GM12878 (cell line): ENCODE data around the gene UAP1L1. TPM values are rescaled to one million over a fixed set of nuclear protein-coding genes. Genes with fewer than 3 reads are reported as not detected.

Source experiments
- ATF2 ChIP-seq: IDR thresholded peaks from 2 replicates; pipeline ENCODE4 v1.6.1; 2012; ENCODE audit warnings: low read length, inconsistent platforms
- CREB1 ChIP-seq: IDR thresholded peaks from 2 replicates; pipeline ENCODE4 v1.6.1; 2012; ENCODE audit warnings: low read depth, mild to moderate bottlenecking, inconsistent platforms
- GABPA ChIP-seq: IDR thresholded peaks from 2 replicates; pipeline ENCODE4 v1.6.1; 2014; ENCODE audit warnings: antibody characterized with exemption, low read depth, mild to moderate bottlenecking, inconsistent platforms
- LARP7 ChIP-seq: fragments of 450-650 bp; IDR thresholded peaks from 2 replicates; pipeline ENCODE4 v1.6.1; 2017; ENCODE audit warnings: mild to moderate bottlenecking
- NFYB ChIP-seq: IDR thresholded peaks from 2 replicates; pipeline ENCODE4 v1.6.1; 2011; ENCODE audit warnings: low read depth, mild to moderate bottlenecking, low read length, improper control_type of control experiment, moderate library complexity; ENCODE audit not compliant: insufficient read depth
- NR2C2 ChIP-seq: IDR thresholded peaks from 2 replicates; pipeline ENCODE4 v1.6.1; 2011; ENCODE audit warnings: borderline replicate concordance, low read depth; ENCODE audit not compliant: control insufficient read depth, insufficient read length
- PAX5 ChIP-seq: IDR thresholded peaks from 2 replicates; pipeline ENCODE4 v1.6.1; 2011; ENCODE audit warnings: low read depth, low read length, borderline replicate concordance
- SREBF1 ChIP-seq: IDR thresholded peaks from 2 replicates; pipeline ENCODE4 v1.6.1; 2012; ENCODE audit warnings: mild to moderate bottlenecking, low read length
- TCF7 ChIP-seq: IDR thresholded peaks from 2 replicates; pipeline ENCODE4 v1.6.1; 2014; ENCODE audit warnings: antibody characterized with exemption, borderline replicate concordance
- ZBED1 ChIP-seq: IDR thresholded peaks from 2 replicates; pipeline ENCODE4 v1.6.1; 2016; ENCODE audit warnings: borderline replicate concordance
- ZNF274 ChIP-seq: IDR thresholded peaks from one replicate; pipeline ENCODE4 v1.8.0; 2011; ENCODE audit not compliant: insufficient read length, insufficient read depth
- polyA plus RNA-seq, 11 experiments: library from polyadenylated mRNA; depleted of rRNA in 4 of 11; unstranded in 6 of 11; stranded (reverse) in 5 of 11; fragments of >200 nt; fragmentation: Nextera tagmentation in 4 of 11; fragmentation: Illumina TruSeq in 1 of 11; extraction: Ambion mirVana in 4 of 11; extraction: Trizol in 1 of 11; gene quantifications; 1 replicate in 1 of 11; 2 replicates in 10 of 11; pipeline versions ENCODE4 v1.2.1 to v1.2.3, GENCODE V29; 2011 to 2016; ENCODE audit warnings: inconsistent platforms in 2 of 11, missing spikeins in 2 of 11, low read depth in 1 of 11
- total RNA-seq, 4 experiments: library from RNA; depleted of rRNA in 3 of 4; stranded (reverse); fragments of >200 nt in 3 of 4; fragmentation: Illumina TruSeq in 1 of 4; extraction: Trizol in 1 of 4; gene quantifications; 2 replicates each; pipeline versions ENCODE4 v1.2.1 to v1.2.3, GENCODE V29; 2013 to 2021
- TF ChIP-seq, protein P1 (sequence below): fragments of 450-650 bp; IDR thresholded peaks from 2 replicates; pipeline ENCODE4 v1.6.1; 2017; ENCODE audit warnings: mild to moderate bottlenecking
- TF ChIP-seq, protein P2 (sequence below): IDR thresholded peaks from 2 replicates; pipeline ENCODE4 v1.6.1; 2012; ENCODE audit warnings: mild to moderate bottlenecking, low read depth, low read length
- TF ChIP-seq, protein P3 (sequence below): IDR thresholded peaks from 2 replicates; pipeline ENCODE4 v1.6.1; 2012; ENCODE audit warnings: improper control_type of control experiment, low read depth, low read length; ENCODE audit not compliant: insufficient replicate concordance
- TF ChIP-seq, protein P4 (sequence below): fragments of 450-650 bp; IDR thresholded peaks from 2 replicates; pipeline ENCODE4 v1.6.1; 2016; ENCODE audit warnings: mild to moderate bottlenecking

The UAP1L1 gene
- total and polyA plus RNA-seq, 10 of the 15 experiments (the other 5 are each of a cell fraction or from before 2014, with no cell fraction given) = 0.29 to 15.7 (median 5.8) TPM

- no peak for TF ChIP-seq NR2C2
- no peak; the same call in 1 of the 2 replicates for TF ChIP-seq LARP7
- TF ChIP-seq, protein P1, sequence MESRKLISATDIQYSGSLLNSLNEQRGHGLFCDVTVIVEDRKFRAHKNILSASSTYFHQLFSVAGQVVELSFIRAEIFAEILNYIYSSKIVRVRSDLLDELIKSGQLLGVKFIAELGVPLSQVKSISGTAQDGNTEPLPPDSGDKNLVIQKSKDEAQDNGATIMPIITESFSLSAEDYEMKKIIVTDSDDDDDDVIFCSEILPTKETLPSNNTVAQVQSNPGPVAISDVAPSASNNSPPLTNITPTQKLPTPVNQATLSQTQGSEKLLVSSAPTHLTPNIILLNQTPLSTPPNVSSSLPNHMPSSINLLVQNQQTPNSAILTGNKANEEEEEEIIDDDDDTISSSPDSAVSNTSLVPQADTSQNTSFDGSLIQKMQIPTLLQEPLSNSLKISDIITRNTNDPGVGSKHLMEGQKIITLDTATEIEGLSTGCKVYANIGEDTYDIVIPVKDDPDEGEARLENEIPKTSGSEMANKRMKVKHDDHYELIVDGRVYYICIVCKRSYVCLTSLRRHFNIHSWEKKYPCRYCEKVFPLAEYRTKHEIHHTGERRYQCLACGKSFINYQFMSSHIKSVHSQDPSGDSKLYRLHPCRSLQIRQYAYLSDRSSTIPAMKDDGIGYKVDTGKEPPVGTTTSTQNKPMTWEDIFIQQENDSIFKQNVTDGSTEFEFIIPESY = no peak
- TF ChIP-seq ZBED1 = 0 out of 2 replicates have a peak, but pooled peaks have one; percentile 21
- no peak for TF ChIP-seq GABPA
- TF ChIP-seq SREBF1 = no peak
- TF ChIP-seq NFYB = no peak
- TF ChIP-seq ZNF274 = no peak
- no peak for TF ChIP-seq ATF2
- peak; percentile 85 for TF ChIP-seq PAX5
- 0 out of 2 replicates have a peak, but pooled peaks have one; percentile 13 for TF ChIP-seq CREB1
- TF ChIP-seq, protein P2, sequence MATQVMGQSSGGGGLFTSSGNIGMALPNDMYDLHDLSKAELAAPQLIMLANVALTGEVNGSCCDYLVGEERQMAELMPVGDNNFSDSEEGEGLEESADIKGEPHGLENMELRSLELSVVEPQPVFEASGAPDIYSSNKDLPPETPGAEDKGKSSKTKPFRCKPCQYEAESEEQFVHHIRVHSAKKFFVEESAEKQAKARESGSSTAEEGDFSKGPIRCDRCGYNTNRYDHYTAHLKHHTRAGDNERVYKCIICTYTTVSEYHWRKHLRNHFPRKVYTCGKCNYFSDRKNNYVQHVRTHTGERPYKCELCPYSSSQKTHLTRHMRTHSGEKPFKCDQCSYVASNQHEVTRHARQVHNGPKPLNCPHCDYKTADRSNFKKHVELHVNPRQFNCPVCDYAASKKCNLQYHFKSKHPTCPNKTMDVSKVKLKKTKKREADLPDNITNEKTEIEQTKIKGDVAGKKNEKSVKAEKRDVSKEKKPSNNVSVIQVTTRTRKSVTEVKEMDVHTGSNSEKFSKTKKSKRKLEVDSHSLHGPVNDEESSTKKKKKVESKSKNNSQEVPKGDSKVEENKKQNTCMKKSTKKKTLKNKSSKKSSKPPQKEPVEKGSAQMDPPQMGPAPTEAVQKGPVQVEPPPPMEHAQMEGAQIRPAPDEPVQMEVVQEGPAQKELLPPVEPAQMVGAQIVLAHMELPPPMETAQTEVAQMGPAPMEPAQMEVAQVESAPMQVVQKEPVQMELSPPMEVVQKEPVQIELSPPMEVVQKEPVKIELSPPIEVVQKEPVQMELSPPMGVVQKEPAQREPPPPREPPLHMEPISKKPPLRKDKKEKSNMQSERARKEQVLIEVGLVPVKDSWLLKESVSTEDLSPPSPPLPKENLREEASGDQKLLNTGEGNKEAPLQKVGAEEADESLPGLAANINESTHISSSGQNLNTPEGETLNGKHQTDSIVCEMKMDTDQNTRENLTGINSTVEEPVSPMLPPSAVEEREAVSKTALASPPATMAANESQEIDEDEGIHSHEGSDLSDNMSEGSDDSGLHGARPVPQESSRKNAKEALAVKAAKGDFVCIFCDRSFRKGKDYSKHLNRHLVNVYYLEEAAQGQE = no peak
- TF ChIP-seq, protein P3, sequence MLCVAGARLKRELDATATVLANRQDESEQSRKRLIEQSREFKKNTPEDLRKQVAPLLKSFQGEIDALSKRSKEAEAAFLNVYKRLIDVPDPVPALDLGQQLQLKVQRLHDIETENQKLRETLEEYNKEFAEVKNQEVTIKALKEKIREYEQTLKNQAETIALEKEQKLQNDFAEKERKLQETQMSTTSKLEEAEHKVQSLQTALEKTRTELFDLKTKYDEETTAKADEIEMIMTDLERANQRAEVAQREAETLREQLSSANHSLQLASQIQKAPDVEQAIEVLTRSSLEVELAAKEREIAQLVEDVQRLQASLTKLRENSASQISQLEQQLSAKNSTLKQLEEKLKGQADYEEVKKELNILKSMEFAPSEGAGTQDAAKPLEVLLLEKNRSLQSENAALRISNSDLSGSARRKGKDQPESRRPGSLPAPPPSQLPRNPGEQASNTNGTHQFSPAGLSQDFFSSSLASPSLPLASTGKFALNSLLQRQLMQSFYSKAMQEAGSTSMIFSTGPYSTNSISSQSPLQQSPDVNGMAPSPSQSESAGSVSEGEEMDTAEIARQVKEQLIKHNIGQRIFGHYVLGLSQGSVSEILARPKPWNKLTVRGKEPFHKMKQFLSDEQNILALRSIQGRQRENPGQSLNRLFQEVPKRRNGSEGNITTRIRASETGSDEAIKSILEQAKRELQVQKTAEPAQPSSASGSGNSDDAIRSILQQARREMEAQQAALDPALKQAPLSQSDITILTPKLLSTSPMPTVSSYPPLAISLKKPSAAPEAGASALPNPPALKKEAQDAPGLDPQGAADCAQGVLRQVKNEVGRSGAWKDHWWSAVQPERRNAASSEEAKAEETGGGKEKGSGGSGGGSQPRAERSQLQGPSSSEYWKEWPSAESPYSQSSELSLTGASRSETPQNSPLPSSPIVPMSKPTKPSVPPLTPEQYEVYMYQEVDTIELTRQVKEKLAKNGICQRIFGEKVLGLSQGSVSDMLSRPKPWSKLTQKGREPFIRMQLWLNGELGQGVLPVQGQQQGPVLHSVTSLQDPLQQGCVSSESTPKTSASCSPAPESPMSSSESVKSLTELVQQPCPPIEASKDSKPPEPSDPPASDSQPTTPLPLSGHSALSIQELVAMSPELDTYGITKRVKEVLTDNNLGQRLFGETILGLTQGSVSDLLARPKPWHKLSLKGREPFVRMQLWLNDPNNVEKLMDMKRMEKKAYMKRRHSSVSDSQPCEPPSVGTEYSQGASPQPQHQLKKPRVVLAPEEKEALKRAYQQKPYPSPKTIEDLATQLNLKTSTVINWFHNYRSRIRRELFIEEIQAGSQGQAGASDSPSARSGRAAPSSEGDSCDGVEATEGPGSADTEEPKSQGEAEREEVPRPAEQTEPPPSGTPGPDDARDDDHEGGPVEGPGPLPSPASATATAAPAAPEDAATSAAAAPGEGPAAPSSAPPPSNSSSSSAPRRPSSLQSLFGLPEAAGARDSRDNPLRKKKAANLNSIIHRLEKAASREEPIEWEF = no peak
- TF ChIP-seq TCF7 = no peak
- TF ChIP-seq, protein P4, sequence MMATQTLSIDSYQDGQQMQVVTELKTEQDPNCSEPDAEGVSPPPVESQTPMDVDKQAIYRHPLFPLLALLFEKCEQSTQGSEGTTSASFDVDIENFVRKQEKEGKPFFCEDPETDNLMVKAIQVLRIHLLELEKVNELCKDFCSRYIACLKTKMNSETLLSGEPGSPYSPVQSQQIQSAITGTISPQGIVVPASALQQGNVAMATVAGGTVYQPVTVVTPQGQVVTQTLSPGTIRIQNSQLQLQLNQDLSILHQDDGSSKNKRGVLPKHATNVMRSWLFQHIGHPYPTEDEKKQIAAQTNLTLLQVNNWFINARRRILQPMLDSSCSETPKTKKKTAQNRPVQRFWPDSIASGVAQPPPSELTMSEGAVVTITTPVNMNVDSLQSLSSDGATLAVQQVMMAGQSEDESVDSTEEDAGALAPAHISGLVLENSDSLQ = peak; percentile 37; the same call in 1 of the 2 replicates
These were observed 6.2 kb downstream of the UAP1L1 start (continued) for GRCh38 chr9:137083394-137084004.
